Inferior parietal cortex (tissue), 1 donor: Measurements from ENCODE around the gene CNTNAP2.

Experiments used
- DNase-seq: peaks from one replicate; pipeline ENCODE4 v3.0.0-alpha.2; 2016; ENCODE audit errors: extremely low spot score

Gene CNTNAP2

GRCh38 chr7:148084138-148084537 is 1967.5 kb downstream of the CNTNAP2 start:
- peak; percentile 91 for DNase-seq

DNA sequence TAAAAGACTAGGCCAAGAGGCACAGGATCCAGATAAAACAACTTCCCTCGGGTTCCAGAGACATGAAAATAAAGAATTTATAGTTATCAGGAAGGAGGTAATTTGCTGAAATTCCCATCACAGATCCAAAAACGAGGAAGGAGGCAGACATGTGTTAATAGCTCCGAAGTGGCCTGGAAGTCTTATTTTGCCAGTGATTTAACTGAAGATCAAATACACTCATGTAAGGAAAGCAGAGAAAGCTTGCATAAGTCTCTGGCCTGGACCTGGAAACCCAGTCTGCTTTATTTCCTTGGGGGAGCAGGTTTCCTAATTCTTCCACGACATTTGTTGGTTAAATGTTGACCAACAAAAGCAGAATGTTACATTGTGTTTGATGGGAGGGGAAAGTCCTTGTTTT is 1975.3 kb downstream of the CNTNAP2 start:
- DNase-seq, result no peak

DNA sequence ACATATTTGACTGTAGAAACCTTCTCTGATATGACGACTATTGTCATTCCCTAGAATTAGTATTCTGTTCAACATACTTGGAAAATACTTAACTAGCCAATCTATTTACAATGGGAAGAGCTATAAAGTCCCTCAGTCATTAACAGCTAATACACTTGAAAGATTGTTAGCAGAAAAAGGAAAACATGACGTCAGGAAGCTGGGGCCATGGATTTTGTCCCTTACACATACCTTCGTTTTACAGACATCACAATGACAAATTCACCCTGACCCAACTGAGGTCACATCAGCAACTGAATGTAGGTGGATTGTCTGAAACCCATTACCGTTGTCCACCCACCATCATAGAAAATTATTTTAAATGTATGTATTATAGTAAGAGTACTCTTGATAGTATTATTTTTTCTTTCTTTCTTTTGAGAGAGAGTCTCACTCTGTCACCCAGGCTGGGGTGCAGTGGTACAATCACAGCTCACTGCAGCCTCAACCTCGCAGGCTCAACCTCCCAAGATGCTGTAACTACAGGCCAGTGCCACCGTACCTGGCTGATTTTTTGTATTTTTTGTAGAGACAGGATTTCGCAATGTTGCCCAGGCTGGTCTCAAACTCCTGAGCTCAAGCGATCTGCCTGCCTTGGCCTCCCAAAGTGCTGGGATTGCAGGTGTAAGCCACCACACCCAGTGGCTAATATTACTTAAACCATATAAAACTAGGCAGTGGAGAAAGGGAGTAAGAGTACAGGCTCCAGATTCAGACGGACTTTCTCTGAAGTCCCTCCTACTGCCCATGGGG is 1977.0 kb downstream of the CNTNAP2 start:
- no peak for DNase-seq

- DNase-seq, result no peak
Measured at GRCh38 chr7:148095066-148095465, 1978.5 kb downstream of the CNTNAP2 start.

GRCh38 chr7:148104136-148104716 is 1987.6 kb downstream of the CNTNAP2 start:
- no peak for DNase-seq

DNA sequence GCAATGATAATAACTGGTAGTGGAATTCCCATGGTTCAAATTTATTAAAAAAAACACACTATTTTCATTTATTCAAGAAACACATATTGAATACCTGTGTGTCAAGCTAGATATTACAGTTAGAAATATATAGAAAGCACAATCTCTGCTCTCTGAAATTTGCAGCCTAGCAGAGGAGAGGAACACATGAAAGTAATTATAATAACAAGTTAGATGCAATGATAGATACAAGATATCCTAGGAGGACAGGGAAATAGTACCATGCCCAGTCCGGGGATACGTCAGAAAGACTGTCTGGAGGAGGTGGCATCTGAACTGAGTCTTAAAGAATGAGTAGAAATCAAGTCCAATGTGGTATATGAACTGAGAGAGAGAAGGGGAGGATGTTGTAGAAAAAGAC is 1988.3 kb downstream of the CNTNAP2 start:
- no peak for DNase-seq

DNA sequence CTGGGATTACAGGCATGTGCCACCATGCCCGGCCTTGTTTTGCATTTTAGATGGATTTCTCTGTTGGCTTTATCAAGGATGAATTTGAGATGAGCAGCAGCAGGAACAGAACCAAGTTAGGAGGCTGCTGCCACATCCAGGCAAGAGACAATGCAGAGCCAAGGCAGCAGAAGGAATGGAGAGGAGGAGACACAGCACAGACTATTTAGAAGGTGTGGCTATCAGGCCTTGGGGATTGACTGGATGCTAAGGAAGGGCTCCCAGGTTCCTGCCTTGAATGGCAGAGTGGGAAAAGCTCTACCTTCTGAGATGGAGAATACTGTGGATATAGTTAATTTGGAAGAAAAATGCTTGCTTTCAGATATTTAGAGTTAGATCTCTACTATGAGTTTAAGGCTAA is 1989.3 kb downstream of the CNTNAP2 start:
- DNase-seq, result no peak

- DNase-seq, result no peak
Measured at GRCh38 chr7:148107443-148108127, 1991.0 kb downstream of the CNTNAP2 start.

DNA sequence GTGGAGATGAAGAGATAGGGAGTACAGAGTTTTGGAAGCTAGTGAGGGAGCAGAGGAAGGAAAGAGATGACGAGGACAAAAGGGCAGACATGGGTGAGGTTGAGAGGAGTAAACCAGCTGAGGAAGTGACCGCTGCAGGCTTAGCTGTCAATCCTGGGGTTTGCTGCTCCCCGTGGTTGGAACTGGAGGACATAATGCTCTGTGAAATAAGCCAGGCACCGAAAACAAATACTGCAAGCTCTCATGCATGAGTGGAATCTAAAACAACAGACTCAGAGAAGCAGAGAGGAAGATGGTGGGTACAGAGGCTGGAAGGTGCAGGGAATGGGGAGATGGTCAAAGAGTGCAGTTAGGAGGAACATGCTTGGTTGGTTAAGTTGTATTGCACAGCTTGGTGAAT is 1991.8 kb downstream of the CNTNAP2 start:
- no peak for DNase-seq

DNA sequence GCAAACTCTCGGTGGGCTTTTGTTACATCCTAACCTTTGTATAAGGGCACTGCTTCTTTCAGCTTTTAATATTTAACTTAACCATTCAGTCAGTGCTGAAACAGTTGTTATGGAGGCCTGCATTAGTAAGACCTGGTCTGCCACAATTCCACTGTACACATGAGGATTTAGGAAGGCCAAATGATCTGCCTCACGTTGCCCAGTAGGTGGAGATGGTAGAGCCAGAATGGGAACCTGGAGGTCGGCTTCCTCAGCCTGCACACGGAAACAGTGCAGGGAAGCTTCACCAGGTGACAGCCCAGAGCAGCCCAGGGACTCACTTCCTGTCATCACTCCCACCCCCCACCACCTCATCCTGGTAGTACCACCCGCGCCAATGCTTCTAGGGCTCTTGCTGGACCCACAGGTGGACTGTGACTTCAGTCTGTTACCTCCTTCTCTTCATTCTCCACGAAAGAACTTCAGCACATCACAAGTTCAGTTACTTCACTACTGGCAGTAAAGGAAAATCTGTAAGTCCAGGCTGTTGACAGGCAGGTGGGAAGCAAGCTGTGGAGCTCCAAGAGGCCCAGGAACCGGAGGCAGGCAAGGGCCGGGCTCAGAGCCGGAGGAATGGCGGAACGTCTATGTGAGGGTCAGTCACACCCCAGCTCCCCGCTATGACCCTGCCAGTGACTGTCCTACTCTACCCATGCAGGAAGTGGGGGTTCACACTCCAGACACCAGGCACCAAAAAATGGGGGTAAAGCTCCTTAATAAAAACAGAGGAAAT is 1993.7 kb downstream of the CNTNAP2 start:
- DNase-seq, result no peak

- peak; percentile 30 for DNase-seq
Measured at GRCh38 chr7:148114804-148115203, 1998.2 kb downstream of the CNTNAP2 start.

DNA sequence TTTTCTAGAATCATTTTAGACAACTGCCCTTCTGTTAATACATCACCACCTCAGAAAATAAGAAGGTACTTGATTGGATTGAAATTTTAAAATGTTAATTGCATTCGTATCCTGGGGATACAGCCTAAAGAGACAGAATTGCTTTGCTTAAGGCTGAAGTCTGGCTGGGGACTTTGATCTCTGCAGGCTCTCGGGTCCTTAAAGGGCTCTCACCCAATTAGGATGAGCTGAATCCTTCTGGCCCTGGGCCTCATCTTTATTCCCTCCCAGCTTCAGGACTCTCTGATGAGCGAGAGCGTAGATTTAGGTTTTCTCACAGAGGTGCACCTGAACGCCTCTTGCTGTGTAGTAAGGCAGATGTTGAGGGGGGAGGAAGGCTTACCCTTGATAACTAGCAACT is 1998.7 kb downstream of the CNTNAP2 start:
- no peak for DNase-seq

- no peak for DNase-seq
Measured at GRCh38 chr7:148116195-148116594, 1999.6 kb downstream of the CNTNAP2 start.

- DNase-seq, result no peak
Measured at GRCh38 chr7:148116829-148117403, 2000.3 kb downstream of the CNTNAP2 start.

- DNase-seq, result no peak
Measured at GRCh38 chr7:148118371-148118770, 2001.8 kb downstream of the CNTNAP2 start.

GRCh38 chr7:148121401-148121800 is 2004.8 kb downstream of the CNTNAP2 start:
- DNase-seq, result no peak

- no peak for DNase-seq
Measured at GRCh38 chr7:148121847-148122246, 2005.2 kb downstream of the CNTNAP2 start.

- DNase-seq, result no peak
Measured at GRCh38 chr7:148124477-148124876, 2007.9 kb downstream of the CNTNAP2 start.

DNA sequence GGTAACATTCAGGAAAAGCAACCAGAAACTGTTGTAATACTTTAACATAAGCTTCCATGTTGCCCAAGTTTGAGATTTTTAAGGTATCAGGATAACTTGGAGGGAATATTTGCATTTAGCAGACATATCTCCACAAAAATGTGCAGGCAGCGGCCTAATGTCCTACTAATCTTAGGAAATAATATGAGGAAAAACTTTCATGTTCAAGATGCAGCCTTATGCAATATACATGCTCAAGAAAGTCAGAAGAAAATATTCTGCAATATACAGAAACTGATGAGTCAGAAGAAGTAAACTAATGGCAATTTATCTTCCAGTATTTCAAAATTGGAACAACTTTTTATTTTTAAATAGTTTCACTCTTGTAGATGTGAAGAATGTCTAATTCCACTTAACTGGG is 2010.8 kb downstream of the CNTNAP2 start:
- DNase-seq, result no peak

- no peak for DNase-seq
Measured at GRCh38 chr7:148129023-148129422, 2012.4 kb downstream of the CNTNAP2 start.

DNA sequence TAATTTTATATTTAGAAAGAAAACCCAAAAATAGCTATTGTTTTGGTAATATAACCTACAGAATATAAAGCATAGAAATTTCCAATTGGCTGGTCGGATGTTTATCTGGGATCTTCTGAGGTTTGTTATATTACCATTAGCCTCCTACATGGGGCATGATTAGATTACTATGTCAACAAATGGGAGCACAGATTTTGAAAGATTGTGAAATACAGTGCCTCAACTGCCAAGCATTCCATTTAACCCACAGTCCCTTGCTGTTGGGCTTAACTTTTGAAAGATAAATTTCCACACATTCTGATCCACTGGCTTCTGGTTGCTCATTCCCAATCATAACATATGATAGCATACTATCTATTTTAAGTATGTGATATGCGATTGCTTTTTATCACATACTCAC is 2018.5 kb downstream of the CNTNAP2 start:
- no peak for DNase-seq

- no peak for DNase-seq
Measured at GRCh38 chr7:148135997-148136396, 2019.4 kb downstream of the CNTNAP2 start.
